ENCODE measurements around the gene ADGB. TPM values are rescaled to one million over a fixed set of nuclear protein-coding genes. Genes with fewer than 3 reads are reported as not detected.

Gene ADGB
- total RNA-seq, 1 donor from 2014 or later = not detected

DNA sequence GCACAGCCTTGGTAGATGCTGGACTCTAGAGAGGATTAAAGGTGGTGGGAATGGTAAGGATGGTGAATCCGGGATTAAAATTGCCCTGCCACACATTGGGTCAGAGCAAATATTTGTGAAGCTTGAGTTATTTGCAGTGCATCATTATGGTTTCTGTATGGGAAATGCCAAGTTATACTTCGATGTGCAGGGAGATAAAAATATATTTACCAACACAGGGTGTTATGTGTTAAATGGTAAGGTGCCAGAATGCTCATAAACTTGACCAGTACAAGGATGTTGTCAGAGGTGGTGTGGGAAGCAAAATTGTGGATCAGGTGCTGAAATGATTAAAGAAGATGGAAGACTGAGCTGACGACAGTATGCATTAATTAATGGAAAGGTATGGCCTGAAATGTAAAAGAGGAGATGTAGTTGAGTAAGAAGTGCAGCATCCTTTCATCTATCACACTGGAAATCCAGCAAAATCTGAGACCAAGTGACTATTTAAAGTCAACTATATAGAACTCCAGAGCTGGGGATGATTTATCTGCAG lies 262.3 kb downstream of the ADGB start:
- DNase-seq (ENCODE audit: low read depth) = no peak

DNA sequence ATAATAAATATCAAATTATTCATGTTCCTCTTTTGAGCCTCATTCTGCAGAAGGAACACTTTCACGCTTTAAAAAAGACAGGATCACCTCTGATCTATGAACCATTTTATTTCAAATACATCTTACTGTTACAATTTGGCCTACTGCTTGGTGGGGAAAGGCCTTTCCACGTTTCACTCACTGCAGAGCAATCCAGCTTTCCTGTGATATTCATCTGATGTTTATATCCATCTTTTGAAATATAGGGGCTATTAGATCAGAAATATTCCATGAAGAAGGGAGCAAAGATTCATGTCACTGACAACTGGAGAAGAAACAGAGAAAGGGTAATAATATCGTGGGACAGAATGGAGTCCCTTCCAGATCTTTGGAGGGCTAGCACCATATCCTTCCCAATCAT lies 262.9 kb downstream of the ADGB start:
- no peak for DNase-seq (ENCODE audit: low read depth)

DNA sequence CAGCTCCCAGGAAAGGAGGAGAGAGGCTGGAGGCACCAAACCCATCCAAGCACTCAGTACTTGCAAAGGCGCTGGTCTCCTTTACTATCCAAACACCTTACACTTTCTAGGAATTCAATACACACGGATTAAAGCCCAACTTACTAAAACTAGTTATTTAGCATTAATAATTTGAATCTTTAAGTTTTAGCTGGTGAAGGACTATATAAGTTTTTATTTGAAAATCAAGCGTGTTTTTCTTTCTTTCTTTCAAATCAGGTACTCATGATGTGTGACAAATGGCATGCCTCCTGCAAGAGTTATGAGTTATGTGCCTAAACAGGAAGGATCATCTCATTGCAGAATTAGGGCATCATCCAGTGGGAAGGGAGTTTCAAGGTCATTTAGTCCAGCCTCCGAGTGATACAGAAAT lies 263.7 kb downstream of the ADGB start:
- no peak for DNase-seq (ENCODE audit: low read depth)

DNA sequence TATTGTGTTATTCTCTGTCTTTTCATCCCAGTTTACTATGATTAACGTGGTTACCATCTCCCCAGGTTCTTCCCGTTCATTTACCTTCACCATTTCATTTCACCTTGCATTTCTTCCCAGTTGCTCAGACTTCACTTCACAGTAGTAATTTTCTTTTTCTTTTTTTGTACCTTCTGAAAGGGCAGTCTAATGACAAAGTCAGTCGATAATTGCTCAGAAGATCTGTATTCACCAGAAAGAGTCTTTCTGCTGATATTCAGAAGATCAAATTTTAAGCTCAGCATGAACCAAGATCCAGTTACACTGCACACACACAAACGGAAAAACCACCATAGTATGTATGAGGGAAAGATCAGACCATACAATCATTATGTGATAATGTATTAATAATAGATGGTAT lies 265.5 kb downstream of the ADGB start:
- no peak for DNase-seq (ENCODE audit: low read depth)

DNA sequence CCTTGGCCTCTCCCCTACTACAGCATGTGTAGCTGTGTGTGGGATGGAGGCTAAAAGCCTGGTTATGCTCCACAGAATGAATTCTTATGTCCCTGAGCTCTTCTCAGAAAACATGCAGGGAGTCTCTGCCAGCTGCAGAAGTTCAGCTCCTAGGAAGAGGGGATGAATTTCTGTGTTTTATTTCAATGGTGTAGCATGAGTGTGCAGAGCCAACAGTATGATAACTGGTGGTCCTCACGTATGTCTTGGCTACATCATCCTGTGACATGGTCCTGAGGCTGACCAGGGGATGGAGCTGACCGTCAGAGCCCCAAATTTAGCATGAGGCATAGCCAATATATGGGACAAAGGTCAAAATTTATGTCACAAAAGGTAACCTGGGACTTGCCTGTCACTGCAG lies 266.1 kb downstream of the ADGB start:
- DNase-seq (ENCODE audit: low read depth) = no peak

Other genes starting within 250 kb of the ADGB start
- gene RAB32, start 55.1 kb upstream of the ADGB start, total RNA-seq = 82.4 and 277 TPM in 2 replicates